ENCODE results near the gene MAPT. TPM values are rescaled to one million over a fixed set of nuclear protein-coding genes. Genes with fewer than 3 reads are reported as not detected.

MAPT gene
- total RNA-seq, 6 donors from 2014 or later = 2.1 to 3.7 (median 2.8) TPM

DNA sequence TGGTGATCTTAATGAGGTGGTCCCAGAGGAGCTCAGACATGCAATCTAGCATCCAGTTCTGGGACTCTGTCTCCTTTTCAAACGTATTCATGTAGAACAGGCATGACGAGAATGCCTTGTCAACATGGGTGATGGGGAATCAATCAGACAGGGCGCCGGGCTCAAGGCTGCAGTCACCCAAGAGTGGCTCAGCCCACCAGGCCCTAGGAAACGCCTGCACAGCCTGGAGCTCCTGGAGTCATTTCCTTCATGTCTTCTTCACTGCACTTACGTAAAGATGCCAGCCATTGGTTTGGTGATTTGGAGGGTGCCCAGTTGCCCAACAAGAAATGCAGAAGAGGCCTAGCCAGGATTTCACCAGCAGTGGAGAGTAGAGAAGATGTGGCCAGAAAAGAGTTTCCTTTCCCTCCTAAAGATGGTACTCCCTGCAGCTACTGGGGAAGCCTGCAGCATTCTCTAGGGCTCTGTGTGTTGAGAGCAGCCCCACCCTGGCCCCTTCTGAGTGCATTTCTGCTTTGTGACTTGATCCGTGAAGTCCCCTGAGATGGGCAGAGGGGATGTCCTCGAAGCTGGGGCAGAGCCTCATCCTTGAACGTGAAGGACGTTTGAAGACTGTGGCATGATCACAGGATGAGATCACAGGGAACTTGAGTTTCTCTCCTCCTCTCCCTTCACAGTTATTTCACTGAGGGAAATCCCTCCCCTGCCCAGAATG is 80.7 kb downstream of the MAPT start:
- Histone ChIP-seq H3K9me3 (no peaks in the 10 kb centered on the region), H3K4me1 (peaks cover 0 to 9% (median 2%) of the 10 kb centered on the region in 4 donors), H3K36me3 (no peaks in the 10 kb centered on the region), H3K4me3 (no peak overlapping the region), H3K27ac (no peak overlapping the region), H3K27me3 (no peaks in the 10 kb centered on the region)
- 73 to 82% methylated on average over 8 to 10 of the region's 10 CpGs for WGBS, 2 donors
- DNase-seq (no peak), ATAC-seq (ENCODE audit: low FRiP score in 2 of 2) (no peak)
- TF ChIP-seq POLR2AphosphoS5 (IDR thresholded peaks at IDR 0.05) (no peak), EP300 (IDR thresholded peaks at IDR 0.05) (no peak), POLR2A (IDR thresholded peaks at IDR 0.05) (no peak)
- TF ChIP-seq, protein P1, sequence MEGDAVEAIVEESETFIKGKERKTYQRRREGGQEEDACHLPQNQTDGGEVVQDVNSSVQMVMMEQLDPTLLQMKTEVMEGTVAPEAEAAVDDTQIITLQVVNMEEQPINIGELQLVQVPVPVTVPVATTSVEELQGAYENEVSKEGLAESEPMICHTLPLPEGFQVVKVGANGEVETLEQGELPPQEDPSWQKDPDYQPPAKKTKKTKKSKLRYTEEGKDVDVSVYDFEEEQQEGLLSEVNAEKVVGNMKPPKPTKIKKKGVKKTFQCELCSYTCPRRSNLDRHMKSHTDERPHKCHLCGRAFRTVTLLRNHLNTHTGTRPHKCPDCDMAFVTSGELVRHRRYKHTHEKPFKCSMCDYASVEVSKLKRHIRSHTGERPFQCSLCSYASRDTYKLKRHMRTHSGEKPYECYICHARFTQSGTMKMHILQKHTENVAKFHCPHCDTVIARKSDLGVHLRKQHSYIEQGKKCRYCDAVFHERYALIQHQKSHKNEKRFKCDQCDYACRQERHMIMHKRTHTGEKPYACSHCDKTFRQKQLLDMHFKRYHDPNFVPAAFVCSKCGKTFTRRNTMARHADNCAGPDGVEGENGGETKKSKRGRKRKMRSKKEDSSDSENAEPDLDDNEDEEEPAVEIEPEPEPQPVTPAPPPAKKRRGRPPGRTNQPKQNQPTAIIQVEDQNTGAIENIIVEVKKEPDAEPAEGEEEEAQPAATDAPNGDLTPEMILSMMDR (IDR thresholded peaks at IDR 0.05) = no peak

DNA sequence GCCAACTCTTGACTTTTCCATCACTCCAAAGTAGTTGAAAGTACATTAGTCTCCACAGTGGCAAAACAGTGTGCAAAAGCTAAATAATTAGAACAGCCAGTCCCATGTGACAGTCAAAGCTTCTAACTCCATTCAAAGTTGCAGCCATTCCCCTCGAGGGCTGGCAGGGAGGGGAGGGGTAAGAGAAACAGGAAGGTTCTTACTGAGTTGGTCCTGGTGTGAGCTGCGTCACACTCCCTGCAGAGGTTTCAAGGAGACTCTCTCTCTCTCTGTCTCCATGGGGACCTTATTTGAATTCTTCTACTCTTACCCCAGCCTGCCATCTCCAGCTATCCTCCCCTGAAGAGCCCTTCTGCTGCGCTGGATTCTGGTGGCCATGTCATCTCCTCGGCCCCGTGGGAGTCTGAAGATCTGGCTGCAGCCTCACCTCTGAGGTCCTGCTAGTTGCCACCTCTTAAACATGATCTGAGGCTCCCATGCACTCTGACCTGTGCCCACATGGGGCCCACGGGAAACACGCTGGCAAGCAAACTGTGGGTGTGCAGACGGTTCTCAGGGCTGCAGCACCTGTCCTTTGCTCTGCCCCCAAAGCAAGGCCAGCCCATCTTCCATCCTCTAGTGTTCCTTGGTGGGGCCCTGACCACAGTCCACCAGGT is 81.4 kb downstream of the MAPT start:
- Histone ChIP-seq H3K27ac (no peak overlapping the region), H3K36me3 (no peaks in the 10 kb centered on the region)
- no peak for ATAC-seq (ENCODE audit: low FRiP score in 2 of 2)

DNA sequence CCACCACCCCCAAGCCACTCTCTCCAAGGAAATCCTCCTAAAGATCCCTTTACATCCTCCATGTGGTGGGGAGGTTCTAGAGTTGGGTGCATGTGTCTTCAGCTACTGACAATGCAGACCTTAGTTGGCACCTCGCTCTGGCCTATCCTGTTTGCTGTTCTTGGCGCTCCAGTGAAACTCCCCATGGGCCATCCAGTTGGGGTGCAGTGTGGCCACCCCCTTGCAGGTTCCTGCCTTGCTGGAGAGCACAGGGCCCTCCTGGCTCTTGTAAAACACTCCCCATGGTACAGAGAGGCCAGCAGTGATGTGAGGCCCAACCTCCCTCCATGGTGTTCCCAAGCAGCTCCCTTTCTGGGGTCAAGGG is 82.0 kb downstream of the MAPT start:
- peaks cover 0 to 9% (median 2%) of the 10 kb centered on the region in 4 donors for H3K4me1 ChIP-seq
- TF ChIP-seq, protein P1 (IDR thresholded peaks at IDR 0.05) = no peak
- no peak for TF ChIP-seq POLR2AphosphoS5 (IDR thresholded peaks at IDR 0.05)
- no peak for TF ChIP-seq EP300 (IDR thresholded peaks at IDR 0.05)
- no peak for TF ChIP-seq POLR2A (IDR thresholded peaks at IDR 0.05)
- ATAC-seq (ENCODE audit: low FRiP score in 2 of 2) (no peak), DNase-seq (no peak)
- no peaks in the 10 kb centered on the region for H3K27me3 ChIP-seq
- no peaks in the 10 kb centered on the region for H3K36me3 ChIP-seq
- H3K4me3 ChIP-seq = no peak overlapping the region
- no peaks in the 10 kb centered on the region for H3K9me3 ChIP-seq
- H3K27ac ChIP-seq = no peak overlapping the region
- WGBS, 2 donors = 60 to 95% methylated on average over 1 to 2 of the region's 2 CpGs

More for the DNA sequence above, 81.4 kb downstream of the MAPT start:
- H3K9me3 ChIP-seq = no peaks in the 10 kb centered on the region
- no peak for DNase-seq
- H3K4me1 ChIP-seq = peaks cover 0 to 9% (median 2%) of the 10 kb centered on the region in 4 donors
- 66 to 76% methylated on average over 5 to 8 of the region's 8 CpGs for WGBS, 2 donors
- H3K4me3 ChIP-seq = no peak overlapping the region
- TF ChIP-seq EP300 (IDR thresholded peaks at IDR 0.05) = no peak
- no peak for TF ChIP-seq POLR2A (IDR thresholded peaks at IDR 0.05)
- TF ChIP-seq, protein P1 (IDR thresholded peaks at IDR 0.05) = no peak
- no peak for TF ChIP-seq POLR2AphosphoS5 (IDR thresholded peaks at IDR 0.05)
- H3K27me3 ChIP-seq = no peaks in the 10 kb centered on the region

DNA sequence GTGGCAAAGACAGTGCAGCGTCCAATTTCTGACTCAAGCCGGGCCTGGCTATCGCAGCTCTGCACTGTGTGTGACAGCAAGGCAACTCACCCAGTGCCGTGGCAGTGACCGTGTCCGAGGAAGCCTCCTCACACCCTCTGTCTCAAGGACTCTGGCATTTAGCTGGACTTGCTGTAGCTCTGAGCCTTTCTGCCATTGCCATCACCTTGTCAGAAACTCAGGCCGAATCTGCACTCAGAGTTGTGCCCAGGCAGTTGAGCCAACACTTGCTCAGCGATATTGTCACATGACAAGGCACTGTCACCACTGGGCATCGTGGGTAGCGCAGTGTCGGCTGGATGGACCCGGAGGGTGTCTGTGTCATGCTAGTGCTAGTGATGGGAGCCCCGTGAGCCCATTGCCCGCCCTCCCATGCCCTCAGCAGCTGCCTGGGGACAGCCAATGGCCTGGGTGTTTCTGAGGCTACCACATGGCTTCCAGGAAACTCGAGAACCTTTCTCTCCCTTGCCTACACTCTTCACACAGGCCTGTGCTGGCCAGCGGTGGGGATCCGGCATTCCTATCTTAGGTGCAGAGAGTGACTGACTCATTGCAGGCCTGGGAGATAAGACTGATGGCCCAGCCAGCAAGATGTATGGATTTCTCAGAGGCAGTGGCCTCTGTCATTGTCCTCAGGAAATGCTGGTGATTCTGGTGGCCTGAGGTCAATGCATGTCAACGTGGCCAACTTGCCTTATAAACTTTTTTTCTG is 82.6 kb downstream of the MAPT start:
- H3K9me3 ChIP-seq = no peaks in the 10 kb centered on the region
- TF ChIP-seq POLR2AphosphoS5 (IDR thresholded peaks at IDR 0.05) = no peak
- no peak for TF ChIP-seq POLR2A (IDR thresholded peaks at IDR 0.05)
- TF ChIP-seq EP300 (IDR thresholded peaks at IDR 0.05) = no peak
- TF ChIP-seq, protein P1 (IDR thresholded peaks at IDR 0.05) = no peak
- WGBS, 2 donors = 80 to 88% methylated on average over 10 to 14 of the region's 18 CpGs
- no peak overlapping the region for H3K27ac ChIP-seq
- no peak for DNase-seq
- no peak for ATAC-seq (ENCODE audit: low FRiP score in 2 of 2)
- H3K36me3 ChIP-seq = no peaks in the 10 kb centered on the region
- no peak overlapping the region for H3K4me3 ChIP-seq
- peaks cover 0 to 9% (median 2%) of the 10 kb centered on the region in 4 donors for H3K4me1 ChIP-seq
- no peaks in the 10 kb centered on the region for H3K27me3 ChIP-seq
